GM19372 (cell line): ENCODE results near the gene DPP8.
"Not testable (repeated sequence)": the region's sequence is repeated elsewhere in the genome, so short reads cannot be mapped to it uniquely, and the experiment has no call there.

Experiments
- ATAC-seq: cut with Tn5 transposase; IDR thresholded peaks from one replicate; pipeline ENCODE4 v1.9.1; 2021; ENCODE audit warnings: mild to moderate bottlenecking, low read depth, moderate library complexity; ENCODE audit not compliant: unreplicated experiment

The DPP8 gene

GRCh38 chr15:65408324-65409035 is 109.0 kb downstream of the DPP8 start:
- ATAC-seq, result no peak

DNA sequence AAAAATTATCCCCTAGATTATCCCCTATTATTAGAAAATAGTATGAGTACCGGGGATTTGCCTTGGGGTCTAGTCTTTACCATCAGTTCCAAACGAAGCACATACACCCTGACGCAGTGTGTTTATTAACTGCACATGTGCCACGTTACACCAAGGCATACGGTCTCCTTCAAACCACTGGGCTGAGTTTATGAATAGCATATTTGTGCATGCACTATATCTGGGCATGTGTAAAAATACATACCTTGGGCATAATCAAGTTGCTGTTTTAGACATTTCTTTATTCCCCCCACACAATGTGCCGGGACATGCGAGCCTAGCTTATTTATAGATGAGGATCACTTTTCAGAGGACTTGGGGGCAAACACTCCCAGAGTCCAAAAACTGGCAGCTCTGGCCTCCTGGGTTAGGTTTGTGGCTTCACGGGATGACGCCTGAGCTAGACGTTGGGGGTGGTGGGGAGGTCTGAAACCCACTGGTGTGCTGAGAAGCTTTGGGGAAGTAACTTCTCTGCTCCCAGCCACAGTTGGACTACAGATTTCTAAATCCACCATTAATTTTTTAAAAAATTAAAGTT is 111.0 kb downstream of the DPP8 start:
- no peak for ATAC-seq

DNA sequence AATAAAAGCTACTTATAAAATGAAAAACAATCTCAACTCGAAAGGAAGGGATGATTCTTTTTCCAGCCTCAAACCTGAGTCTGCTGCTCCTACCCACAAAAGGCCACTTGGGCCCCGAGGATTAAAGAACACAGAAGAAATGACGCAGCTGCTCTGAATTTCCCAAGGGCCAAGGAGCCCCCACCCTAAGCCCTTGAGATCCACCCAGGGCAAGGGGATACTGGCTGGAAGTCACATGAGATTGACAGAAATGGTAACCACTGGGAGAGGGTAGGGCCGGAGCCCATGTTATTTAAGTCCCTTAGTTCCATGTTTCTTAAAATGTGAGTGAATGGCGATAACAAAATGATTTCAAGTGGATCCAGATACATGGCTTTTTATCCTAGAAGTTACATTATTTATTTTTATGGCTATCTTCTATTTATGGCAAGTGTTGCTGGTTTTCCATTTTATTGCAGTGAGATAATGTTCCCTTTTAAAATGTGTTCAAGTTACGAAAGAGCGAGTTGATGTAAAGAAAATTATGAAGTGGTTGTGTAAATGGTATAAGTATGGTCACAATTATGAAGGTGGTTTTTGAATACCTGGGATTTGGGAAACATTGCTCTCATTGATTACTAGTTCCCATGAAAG is 111.6 kb downstream of the DPP8 start:
- no peak for ATAC-seq

DNA sequence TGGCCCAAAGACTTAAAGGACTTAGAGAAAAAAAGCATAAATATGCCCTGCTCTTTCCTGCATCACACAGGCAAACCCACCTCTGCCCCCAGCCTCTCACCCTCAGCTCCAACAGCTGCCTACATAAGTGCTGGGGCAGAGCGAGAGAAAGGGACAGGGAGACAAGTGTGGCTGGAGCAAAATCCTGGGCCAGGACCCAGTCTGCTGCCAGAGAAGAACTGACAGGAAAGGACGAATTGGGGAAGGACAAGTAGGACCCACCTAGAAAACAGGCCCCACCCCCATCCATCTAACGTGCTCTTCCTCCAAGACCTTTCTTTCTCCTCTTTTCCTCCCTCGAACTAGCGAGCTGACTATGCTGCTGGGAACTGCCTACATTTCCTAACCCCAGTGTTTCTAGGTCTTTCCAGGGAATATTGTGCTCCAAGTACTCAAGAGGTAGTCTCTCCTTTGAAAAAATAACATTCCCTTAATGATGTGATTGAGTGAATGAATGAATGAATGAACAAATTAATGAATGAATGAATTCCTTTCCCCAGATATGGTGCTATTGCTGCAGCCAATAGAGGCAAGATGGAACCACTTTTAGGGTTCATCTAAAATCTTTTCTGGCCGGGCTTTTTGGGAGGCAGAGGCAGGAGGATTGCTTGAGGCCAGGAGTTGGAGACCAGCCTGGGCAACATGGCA is 113.2 kb downstream of the DPP8 start:
- no peak for ATAC-seq

DNA sequence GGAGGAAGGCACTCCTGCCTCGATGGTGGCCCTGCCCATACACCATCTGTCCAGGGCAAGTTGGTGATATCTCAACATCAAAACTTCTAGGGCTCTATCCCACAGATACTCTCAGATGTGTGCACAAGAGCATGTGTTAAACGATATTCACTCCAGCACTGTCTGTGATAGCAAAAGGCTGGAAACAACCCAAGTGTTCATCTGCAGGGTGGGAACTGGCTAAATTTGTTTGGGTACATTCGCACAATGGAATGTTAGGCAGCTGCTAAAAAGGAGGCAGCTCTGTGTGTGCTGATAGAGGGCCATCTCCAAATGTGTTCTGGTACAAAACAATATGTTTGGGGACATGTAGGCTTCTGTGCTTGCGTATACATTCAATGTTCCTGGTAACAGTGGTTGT is 114.5 kb downstream of the DPP8 start:
- ATAC-seq, result no peak

GRCh38 chr15:65401611-65402240 is 115.8 kb downstream of the DPP8 start:
- no peak for ATAC-seq

DNA sequence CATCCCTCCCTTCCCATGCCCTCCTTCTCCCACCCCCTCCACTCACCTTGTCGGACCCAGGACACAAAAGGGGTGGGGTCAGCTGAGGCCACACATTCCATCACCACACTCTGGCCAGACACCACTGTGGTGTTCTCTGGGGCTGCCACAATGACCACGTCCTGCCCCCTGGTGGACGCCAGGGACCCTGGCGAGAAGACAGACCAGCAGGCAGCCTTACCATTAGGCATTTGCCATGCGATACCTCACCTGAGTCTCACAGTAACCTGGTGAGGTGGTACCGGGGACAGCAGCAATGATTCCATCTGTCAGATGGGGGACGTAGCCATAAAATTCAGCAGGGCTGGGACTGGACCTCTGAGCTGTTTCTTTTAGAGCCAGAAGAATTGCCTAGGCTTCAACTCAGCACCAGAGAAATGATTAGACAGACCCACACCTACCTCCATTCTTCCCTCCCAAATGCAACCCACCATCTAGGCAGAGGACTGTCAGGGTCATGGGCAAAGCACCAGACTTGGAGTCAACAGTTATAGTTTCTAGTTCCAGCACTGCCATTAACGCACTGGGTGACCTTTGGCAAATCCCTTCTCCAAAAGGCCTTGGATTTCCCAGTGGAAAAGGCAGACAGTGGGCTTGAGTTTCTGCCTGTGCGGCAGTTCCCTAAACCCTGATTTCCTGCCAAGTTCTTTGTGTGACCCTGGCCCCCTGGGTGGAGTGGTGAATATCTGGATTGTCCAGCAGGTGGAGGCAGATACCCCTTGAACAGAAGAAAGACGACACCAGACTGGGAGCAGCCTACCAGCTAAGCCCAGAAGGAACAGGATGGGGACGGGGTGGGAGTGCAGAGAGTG is 116.5 kb downstream of the DPP8 start:
- ATAC-seq, result no peak

DNA sequence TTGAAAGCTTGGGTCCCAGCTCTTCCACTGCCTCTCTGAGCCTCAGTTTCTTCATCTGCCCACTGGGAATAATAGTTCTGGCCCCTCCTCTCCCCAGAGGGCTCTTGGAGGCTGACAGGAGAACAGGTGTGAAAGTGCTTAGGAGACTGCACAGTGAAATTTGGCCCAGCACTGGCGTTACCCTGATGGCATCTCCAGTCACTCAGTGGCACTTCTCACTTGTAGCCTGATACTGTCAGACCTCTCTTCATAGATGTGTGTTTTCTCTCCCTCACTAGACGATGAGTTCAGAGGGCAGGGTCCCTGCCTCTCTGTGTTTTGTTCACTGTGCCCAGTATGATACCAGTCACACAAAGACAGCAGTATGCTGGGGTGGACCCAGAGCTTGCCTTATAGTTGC is 117.5 kb downstream of the DPP8 start:
- no peak for ATAC-seq

- ATAC-seq, result no peak
These were observed 118.3 kb downstream of the DPP8 start for GRCh38 chr15:65399001-65399706.

GRCh38 chr15:65398486-65398885 is 119.0 kb downstream of the DPP8 start:
- ATAC-seq, result not testable (repeated sequence)

GRCh38 chr15:65396965-65397317 is 120.5 kb downstream of the DPP8 start:
- ATAC-seq, result no peak

DNA sequence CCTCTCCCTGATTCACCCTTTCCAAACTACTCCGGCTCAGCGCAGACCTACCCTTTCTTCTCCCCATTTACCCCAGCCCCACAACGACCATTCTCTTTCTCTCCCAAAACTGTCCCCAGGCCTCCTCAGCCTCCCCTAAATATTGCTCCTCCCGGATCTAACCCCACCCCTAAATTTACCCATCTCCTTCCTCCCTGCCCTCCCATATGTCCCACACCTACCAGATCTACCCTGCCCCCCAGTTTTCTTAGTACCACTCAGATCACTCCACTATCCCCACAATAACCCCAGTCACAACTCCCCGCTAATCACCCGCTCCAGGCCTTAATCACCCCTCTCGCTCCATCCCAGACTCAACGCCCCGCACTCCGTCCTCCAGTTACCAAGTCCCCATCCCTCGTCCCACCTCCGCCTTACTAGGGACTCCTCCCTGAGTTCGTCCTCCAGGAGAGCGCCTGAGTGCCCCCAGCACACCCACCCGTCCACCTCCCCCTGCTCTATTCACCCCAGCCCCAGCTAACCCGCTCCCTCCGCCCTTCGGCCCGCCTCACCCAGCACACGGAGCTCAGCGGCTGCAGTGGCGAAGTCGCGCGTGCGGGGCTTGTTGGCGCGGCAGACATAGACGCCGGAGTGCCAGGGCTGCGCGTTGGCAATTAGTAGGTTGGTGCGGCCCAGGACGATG is 121.1 kb downstream of the DPP8 start:
- no peak for ATAC-seq

DNA sequence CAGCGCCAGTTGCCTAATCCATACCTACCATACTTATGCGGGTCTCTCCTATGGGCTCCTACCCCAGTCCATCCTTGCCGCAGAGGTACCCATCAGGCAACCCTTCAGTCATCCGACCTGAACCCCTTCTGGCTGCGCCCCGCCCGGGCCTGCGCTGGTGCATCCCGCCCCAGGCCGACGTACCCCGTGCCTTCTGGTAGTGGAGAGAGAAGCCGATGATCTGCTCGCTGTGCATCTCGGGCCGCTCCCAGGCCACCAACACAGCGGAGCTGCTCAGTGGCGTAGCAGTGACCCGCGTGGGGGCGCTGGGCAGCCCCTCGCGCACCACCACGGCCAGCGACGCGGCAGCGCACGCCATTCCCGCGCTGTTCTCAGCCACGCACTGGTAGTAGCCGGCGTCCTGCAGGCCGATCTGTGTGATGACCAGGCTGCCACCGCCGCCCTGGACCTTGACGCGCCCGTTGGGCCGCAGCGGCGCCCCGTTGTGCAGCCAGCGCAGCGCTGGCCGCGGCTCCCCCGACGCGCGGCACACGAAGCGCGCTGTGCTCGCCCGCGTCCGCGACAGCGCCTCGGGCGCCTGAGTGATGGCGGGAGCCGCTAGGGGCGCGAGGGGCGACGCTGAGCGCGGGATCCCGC is 121.8 kb downstream of the DPP8 start:
- ATAC-seq, result no peak

GRCh38 chr15:65394936-65395335 is 122.6 kb downstream of the DPP8 start:
- ATAC-seq, result no peak

GRCh38 chr15:65394280-65394789 is 123.2 kb downstream of the DPP8 start:
- no peak for ATAC-seq

GRCh38 chr15:65393557-65393956 is 123.9 kb downstream of the DPP8 start:
- ATAC-seq, result no peak

DNA sequence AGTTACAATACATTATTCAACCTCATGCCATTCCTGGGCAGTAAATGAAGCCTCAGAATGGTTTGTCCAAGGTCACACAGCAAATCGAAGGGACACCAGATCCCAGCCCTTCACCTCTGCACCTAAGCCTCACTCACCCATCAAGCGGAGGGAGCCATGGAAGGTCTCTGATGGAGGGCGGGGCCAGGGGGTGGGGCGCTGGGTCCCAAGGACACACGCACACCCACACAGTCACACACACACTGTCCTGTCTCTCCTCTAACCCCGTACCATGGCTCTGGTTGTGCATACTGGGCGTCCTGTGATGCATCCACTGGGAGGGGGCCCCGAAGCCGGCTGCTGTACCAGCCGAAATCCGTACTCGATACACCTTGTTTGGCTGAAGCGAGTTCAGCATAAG is 124.4 kb downstream of the DPP8 start:
- no peak for ATAC-seq
